Measurements from ENCODE around the gene PIK3C2B.

The PIK3C2B gene

DNA sequence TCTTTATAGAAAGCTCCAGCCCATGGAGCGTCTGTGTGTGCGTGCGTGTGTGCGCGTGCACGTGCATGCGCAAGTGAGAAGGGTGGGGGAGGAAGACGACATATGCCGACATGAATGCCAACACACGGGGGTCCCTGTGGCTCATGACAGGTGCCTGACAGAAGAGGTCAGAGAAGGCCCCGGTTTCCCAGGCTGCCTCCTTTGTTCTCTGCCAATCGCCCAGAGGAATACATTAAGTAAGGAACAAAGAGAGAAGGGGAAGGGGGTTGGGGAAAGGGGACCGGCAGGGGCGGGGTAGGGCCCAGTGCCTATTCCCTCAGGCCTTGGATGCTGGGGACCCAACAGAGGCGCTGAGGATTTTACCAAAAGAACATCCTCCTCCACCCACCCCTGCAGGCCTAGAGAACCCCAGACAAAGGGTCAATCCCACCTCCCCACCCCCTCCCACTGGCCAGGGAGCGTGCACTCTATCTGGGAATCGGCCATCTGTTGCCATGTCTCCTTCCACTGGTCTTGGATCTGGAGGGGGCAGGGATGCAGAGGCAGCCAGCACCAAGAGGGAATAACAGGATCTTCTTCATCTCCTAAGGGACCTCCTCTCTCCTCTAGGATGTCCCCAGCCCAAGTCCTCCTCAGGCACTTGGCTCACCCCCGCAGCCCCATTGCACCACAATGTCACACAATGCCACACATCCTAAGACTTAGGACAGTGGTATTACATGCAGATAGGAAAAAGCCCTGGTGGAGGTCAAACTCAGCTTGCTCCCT is 39.4 kb downstream of the PIK3C2B start:
- TF ChIP-seq, protein P1, sequence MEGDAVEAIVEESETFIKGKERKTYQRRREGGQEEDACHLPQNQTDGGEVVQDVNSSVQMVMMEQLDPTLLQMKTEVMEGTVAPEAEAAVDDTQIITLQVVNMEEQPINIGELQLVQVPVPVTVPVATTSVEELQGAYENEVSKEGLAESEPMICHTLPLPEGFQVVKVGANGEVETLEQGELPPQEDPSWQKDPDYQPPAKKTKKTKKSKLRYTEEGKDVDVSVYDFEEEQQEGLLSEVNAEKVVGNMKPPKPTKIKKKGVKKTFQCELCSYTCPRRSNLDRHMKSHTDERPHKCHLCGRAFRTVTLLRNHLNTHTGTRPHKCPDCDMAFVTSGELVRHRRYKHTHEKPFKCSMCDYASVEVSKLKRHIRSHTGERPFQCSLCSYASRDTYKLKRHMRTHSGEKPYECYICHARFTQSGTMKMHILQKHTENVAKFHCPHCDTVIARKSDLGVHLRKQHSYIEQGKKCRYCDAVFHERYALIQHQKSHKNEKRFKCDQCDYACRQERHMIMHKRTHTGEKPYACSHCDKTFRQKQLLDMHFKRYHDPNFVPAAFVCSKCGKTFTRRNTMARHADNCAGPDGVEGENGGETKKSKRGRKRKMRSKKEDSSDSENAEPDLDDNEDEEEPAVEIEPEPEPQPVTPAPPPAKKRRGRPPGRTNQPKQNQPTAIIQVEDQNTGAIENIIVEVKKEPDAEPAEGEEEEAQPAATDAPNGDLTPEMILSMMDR (IDR thresholded peaks at IDR 0.05; ENCODE audit: borderline replicate concordance, insufficient read depth, low read depth, low read length): no peak
- H3K4me3 ChIP-seq (ENCODE audit: low read depth, low read length): no peak overlapping the region

DNA sequence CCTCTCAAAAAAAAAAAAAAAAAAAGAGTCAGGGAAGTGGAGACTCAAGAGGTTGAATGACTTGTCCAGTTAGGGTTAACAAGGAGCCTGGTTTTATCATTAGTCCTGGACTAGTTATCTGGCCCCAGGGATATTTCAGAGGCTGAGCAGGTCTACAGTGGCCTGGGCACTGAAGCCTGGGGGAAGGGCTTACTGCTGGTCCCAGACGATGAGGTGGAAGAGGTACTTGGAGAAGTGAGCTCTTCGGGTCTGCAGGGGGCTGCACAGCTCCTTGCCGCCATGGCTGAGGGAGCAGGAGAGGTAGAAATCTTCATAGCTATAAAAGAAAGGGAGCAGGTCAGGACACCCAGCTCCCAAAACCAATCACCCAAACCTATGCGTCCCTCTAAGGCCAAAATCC is 40.1 kb downstream of the PIK3C2B start:
- H3K4me3 ChIP-seq (ENCODE audit: low read depth, low read length): no peak overlapping the region
- TF ChIP-seq, protein P1 (IDR thresholded peaks at IDR 0.05; ENCODE audit: borderline replicate concordance, insufficient read depth, low read depth, low read length): no peak

- no peak overlapping the region for H3K4me3 ChIP-seq (ENCODE audit: low read depth, low read length)
- TF ChIP-seq, protein P1 (IDR thresholded peaks at IDR 0.05; ENCODE audit: borderline replicate concordance, insufficient read depth, low read depth, low read length): no peak
These were observed 41.3 kb downstream of the PIK3C2B start for GRCh38 chr1:204453141-204453772.

DNA sequence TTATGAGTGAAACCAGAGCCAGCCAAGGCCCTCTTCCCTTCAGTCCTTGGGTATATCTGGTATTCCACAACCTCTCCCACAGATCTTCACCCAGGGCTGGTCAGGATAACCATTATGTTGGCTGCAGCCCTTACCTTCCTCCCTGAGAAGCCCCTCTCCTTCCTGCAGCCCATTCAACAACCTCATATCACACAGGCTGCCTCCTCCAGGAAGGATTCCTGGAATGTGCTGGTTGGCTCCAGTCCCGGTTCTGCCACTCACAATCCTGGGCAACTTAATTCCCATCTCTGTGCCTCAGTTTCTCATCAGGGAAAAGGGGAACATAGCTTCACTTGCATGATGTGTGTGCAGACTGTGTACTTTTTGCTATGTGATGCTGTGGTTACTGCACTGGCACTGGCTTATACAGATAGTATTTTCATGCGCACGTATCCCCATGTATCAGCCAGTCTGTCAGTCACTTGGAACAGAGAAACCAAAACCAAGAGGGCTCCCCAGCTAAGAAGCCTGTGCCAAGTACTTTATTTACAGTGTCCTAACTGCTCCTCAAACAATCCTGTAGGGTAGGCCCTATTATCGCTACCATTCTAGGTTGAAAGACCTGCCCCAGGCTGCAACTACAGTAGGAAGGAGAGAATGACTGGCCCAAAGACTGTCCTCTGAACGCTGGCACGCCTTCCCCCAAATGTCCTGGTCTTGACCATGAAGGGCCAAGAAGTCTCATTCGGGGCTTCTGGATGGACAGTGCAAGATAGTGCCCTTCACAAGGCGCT is 43.1 kb downstream of the PIK3C2B start:
- no peak overlapping the region for H3K4me3 ChIP-seq (ENCODE audit: low read depth, low read length)
- TF ChIP-seq, protein P1 (IDR thresholded peaks at IDR 0.05; ENCODE audit: borderline replicate concordance, insufficient read depth, low read depth, low read length): no peak

DNA sequence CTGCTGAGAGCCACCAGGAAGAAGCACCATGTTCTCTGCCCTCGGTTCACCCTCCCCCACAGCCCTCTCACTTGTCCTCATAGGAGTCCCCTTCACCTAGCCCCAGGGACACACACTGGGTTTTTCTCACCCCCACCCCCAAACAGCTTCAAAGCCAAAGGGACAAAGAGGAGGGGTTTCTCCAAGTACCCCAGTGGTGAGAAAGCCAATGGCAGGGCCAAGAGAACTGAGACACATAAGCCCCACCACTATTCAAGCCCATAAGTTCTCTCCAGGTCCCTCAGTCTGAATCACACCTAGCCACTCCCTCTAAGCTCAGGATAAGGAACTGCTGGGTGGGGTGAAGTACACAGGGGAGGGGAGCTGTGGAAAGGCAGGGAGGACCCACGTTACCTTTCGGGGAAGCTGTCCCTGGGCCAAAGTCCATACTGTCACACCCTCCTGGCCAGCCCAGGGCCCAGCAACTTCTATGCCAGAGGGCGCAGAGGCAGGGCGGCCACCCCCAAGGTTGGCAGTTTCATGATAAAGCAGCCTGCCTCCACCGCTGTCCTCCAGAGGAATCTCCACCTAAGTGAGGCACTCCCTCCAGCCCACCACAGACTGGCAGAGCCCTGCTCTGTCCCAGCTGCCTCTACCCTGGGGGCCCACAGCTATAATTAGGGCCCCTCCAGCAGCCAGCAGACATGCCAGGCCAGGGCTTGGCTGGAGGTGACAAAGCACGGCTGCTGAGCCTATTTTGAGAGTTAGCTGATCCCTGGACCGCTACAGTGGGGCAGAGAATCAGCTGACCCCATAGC is 43.9 kb downstream of the PIK3C2B start:
- TF ChIP-seq, protein P1 (IDR thresholded peaks at IDR 0.05; ENCODE audit: borderline replicate concordance, insufficient read depth, low read depth, low read length): no peak
- no peak overlapping the region for H3K4me3 ChIP-seq (ENCODE audit: low read depth, low read length)

GRCh38 chr1:204449678-204450280 is 44.8 kb downstream of the PIK3C2B start:
- TF ChIP-seq, protein P1 (IDR thresholded peaks at IDR 0.05; ENCODE audit: borderline replicate concordance, insufficient read depth, low read depth, low read length): no peak
- no peak overlapping the region for H3K4me3 ChIP-seq (ENCODE audit: low read depth, low read length)
